Muscle layer of colon (tissue), 2 donors: ENCODE data around the gene KBTBD12.

Source experiments
- H3K27ac ChIP-seq: one replicate; pipeline ENCODE4 v1.7.0; 2013; ENCODE audit warnings: low read depth, mild to moderate bottlenecking, low read length, moderate library complexity
- H3K27me3 ChIP-seq, 2 donors: one replicate each; pipeline ENCODE4 v1.7.0; 2013; ENCODE audit warnings: low read length in 2 of 2, mild to moderate bottlenecking in 2 of 2; ENCODE audit not compliant: insufficient read depth in 2 of 2, control insufficient read depth in 1 of 2
- H3K36me3 ChIP-seq: one replicate; pipeline ENCODE4 v1.7.0; 2013; ENCODE audit warnings: mild to moderate bottlenecking, low read length; ENCODE audit not compliant: insufficient read depth
- H3K4me1 ChIP-seq: one replicate; pipeline ENCODE4 v1.7.0; 2013; ENCODE audit warnings: mild to moderate bottlenecking, low read length; ENCODE audit not compliant: insufficient read depth
- H3K4me3 ChIP-seq, 2 donors: one replicate each; pipeline ENCODE4 v1.7.0; 2013; ENCODE audit warnings: low read length in 2 of 2, low read depth in 1 of 2, mild to moderate bottlenecking in 1 of 2, moderate library complexity in 1 of 2
- H3K9ac ChIP-seq: one replicate; pipeline ENCODE4 v1.7.0; 2013; ENCODE audit warnings: low read length
- H3K9me3 ChIP-seq: one replicate; pipeline ENCODE4 v1.7.0; 2013; ENCODE audit warnings: mild to moderate bottlenecking, low read length
- donor health status: abdominal sarcoma.
- donor health status: Adenocarcinoma of cecum.

The KBTBD12 gene

DNA sequence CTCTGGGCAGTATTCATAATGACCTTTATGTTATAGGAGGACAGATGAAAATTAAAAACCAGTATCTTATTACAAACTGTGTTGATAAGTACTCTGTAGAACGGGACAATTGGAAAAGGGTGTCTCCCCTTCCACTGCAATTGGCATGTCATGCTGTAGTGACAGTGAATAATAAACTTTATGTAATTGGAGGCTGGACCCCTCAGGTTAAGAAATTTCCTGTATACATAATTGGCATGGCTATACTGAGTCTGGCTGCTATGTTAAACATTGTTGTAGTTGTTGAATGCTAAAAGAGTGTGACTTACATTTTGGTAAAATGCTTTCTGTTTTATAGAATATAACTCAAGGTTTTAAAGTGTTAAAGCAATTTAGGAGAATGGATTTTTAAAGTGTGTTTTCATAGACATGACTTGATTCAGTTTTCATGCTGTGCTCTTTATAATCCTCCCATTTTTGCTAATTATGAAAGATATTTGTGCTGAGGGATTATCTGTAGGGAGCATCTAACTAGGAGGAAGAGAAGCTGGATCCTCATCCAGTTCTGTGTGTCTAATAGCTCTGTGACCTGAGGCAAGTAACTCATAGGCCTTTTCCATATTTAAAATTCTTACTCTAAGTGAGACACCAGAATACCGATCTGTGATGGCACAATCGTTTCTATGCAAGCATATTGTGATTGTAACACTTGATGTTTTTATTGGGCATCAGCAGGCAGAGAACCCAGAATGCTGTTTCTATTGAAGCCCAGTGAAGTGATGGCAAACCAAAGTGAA lies 13.0 kb downstream of the KBTBD12 start:
- Histone ChIP-seq H3K9ac (no peak overlapping the region), H3K4me3 (no peak overlapping the region)

DNA sequence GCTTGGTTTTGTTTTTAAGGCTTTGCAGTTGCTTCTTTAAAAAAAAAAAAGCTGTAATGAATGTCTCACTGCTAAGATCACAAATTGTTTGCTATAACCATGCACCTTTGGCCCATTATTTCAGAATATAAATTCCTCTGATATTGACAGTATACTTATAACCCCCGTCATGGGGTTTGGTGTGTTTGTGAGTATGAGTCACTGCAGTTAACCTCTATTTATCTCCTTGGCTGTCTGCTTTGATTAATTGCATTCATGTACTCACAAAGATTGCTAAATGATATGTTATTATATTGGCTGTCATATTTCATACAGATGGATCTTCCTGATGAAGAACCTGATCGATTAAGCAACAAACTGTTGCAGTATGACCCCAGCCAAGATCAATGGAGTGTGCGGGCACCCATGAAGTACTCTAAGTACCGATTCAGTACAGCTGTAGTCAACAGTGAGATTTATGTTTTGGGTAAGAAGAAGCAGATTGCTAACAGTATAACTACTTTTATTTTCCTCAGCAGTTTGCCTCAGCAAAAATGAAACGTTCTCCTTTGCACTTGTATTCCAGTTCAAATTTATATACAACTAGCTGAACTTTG lies 14.9 kb downstream of the KBTBD12 start:
- H3K9me3 ChIP-seq: no peaks in the 10 kb centered on the region
- no peak overlapping the region for H3K4me3 ChIP-seq
- no peak overlapping the region for H3K9ac ChIP-seq
- no peak overlapping the region for H3K27ac ChIP-seq
- no peaks in the 10 kb centered on the region for H3K4me1 ChIP-seq
- no peaks in the 10 kb centered on the region for H3K27me3 ChIP-seq
- no peaks in the 10 kb centered on the region for H3K36me3 ChIP-seq

More for the DNA sequence above, 13.0 kb downstream of the KBTBD12 start:
- no peaks in the 10 kb centered on the region for H3K4me1 ChIP-seq
- no peaks in the 10 kb centered on the region for H3K9me3 ChIP-seq
- no peaks in the 10 kb centered on the region for H3K36me3 ChIP-seq
- no peaks in the 10 kb centered on the region for H3K27me3 ChIP-seq
- H3K27ac ChIP-seq: no peak overlapping the region

- no peaks in the 10 kb centered on the region for H3K9me3 ChIP-seq
- no peak overlapping the region for H3K27ac ChIP-seq
- H3K27me3 ChIP-seq: no peaks in the 10 kb centered on the region
- H3K36me3 ChIP-seq: no peaks in the 10 kb centered on the region
- H3K9ac ChIP-seq: no peak overlapping the region
- no peaks in the 10 kb centered on the region for H3K4me1 ChIP-seq
- H3K4me3 ChIP-seq: no peak overlapping the region
Measured at GRCh38 chr3:127933396-127933795, 18.4 kb downstream of the KBTBD12 start.

DNA sequence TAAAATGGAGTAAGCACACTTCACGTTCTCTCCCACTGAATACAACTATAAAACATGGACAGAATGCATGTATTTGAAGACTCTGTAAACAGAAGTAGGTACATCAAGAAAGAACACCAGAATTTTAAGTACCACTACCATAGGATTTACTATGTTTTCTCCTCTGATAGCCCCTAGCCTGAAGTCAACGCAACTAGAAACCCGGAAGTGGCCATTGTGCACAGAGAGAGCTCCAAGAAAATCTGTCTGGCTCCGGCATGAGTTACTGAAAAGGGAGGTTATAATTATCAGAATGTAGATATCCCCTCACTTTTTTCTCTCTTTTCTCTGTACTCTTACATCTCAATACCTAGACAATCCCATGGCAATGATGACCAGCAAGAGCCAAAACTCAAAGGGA lies 23.8 kb downstream of the KBTBD12 start:
- H3K9me3 ChIP-seq: no peaks in the 10 kb centered on the region
- no peak overlapping the region for H3K27ac ChIP-seq
- H3K36me3 ChIP-seq: no peaks in the 10 kb centered on the region
- H3K27me3 ChIP-seq: no peaks in the 10 kb centered on the region
- no peak overlapping the region for H3K9ac ChIP-seq
- no peaks in the 10 kb centered on the region for H3K4me1 ChIP-seq
- H3K4me3 ChIP-seq: no peak overlapping the region

- Histone ChIP-seq H3K27me3 (no peaks in the 10 kb centered on the region), H3K27ac (no peak overlapping the region), H3K4me3 (no peak overlapping the region), H3K4me1 (no peaks in the 10 kb centered on the region), H3K36me3 (no peaks in the 10 kb centered on the region), H3K9ac (no peak overlapping the region), H3K9me3 (no peaks in the 10 kb centered on the region)
Measured at GRCh38 chr3:127940116-127940515, 25.1 kb downstream of the KBTBD12 start.

GRCh38 chr3:127942613-127943012 lies 27.6 kb downstream of the KBTBD12 start:
- Histone ChIP-seq H3K36me3 (no peaks in the 10 kb centered on the region), H3K27ac (no peak overlapping the region), H3K9ac (no peak overlapping the region), H3K4me1 (peaks cover 2% of the 10 kb centered on the region), H3K9me3 (no peaks in the 10 kb centered on the region), H3K4me3 (no peak overlapping the region), H3K27me3 (no peaks in the 10 kb centered on the region)

GRCh38 chr3:127948211-127948610 lies 33.2 kb downstream of the KBTBD12 start:
- Histone ChIP-seq H3K27me3 (no peaks in the 10 kb centered on the region), H3K36me3 (no peaks in the 10 kb centered on the region), H3K9me3 (no peaks in the 10 kb centered on the region), H3K4me1 (peaks cover 13% of the 10 kb centered on the region), H3K9ac (no peak overlapping the region), H3K27ac (no peak overlapping the region), H3K4me3 (no peak overlapping the region)

DNA sequence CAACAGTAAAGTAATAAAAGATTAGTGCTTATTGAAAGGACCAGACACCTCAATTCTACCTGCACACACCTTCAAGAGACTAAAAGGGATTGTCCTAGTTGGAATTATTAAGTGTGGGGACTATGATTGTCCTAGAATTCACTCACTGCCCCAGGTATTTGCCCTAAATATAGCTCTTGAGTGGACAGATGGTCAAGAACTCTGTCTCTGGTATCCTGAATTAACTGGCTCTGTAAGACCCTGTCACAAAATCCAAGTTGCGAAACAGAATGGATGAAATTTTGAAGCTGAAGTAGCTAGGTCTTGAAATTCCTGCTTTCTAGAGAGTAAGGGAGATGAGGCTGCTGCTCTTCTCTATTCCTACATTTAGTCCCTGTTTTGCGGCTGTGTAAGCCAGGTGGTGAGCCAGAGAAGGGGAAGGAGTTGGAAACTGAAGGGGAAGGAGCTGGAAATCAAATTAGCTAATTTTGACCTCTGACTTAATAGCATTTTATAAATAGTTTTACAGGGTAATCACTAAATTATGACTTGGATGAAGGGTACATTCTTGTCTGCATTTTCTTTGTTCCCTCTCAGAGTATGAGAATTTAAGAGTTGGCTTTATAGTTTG lies 34.5 kb downstream of the KBTBD12 start:
- Histone ChIP-seq H3K4me3 (no peak overlapping the region), H3K27me3 (no peaks in the 10 kb centered on the region), H3K9ac (no peak overlapping the region), H3K36me3 (no peaks in the 10 kb centered on the region), H3K4me1 (peaks cover 15% of the 10 kb centered on the region), H3K27ac (no peak overlapping the region), H3K9me3 (no peaks in the 10 kb centered on the region)

GRCh38 chr3:127951276-127951675 lies 36.2 kb downstream of the KBTBD12 start:
- H3K4me1 ChIP-seq: peaks cover 21% of the 10 kb centered on the region
- H3K27ac ChIP-seq: no peak overlapping the region
- H3K36me3 ChIP-seq: no peaks in the 10 kb centered on the region
- no peak overlapping the region for H3K4me3 ChIP-seq
- no peaks in the 10 kb centered on the region for H3K9me3 ChIP-seq
- H3K9ac ChIP-seq: no peak overlapping the region
- no peaks in the 10 kb centered on the region for H3K27me3 ChIP-seq

GRCh38 chr3:127953091-127954035 lies 38.3 kb downstream of the KBTBD12 start:
- Histone ChIP-seq H3K27ac (no peak overlapping the region), H3K4me3 (no peak overlapping the region), H3K9ac (no peak overlapping the region), H3K36me3 (no peaks in the 10 kb centered on the region), H3K9me3 (no peaks in the 10 kb centered on the region), H3K4me1 (peaks cover 13% of the 10 kb centered on the region), H3K27me3 (no peaks in the 10 kb centered on the region)

- no peaks in the 10 kb centered on the region for H3K9me3 ChIP-seq
- no peak overlapping the region for H3K4me3 ChIP-seq
- H3K36me3 ChIP-seq: no peaks in the 10 kb centered on the region
- peaks cover 8% of the 10 kb centered on the region for H3K4me1 ChIP-seq
- no peak overlapping the region for H3K9ac ChIP-seq
- no peaks in the 10 kb centered on the region for H3K27me3 ChIP-seq
- no peak overlapping the region for H3K27ac ChIP-seq
Measured at GRCh38 chr3:127954640-127955039, 39.6 kb downstream of the KBTBD12 start.
